GM21381 (cell line): ENCODE measurements around the gene PCLO.
"Not testable (repeated sequence)": the region's sequence is repeated elsewhere in the genome, so short reads cannot be mapped to it uniquely, and the experiment has no call there.

Experiments used
- ATAC-seq: cut with Tn5 transposase; IDR thresholded peaks from one replicate; pipeline ENCODE4 v1.9.1; 2021; ENCODE audit warnings: mild to moderate bottlenecking, moderate library complexity; ENCODE audit not compliant: unreplicated experiment

Gene PCLO

GRCh38 chr7:82742163-82742562, 420.5 kb downstream of the PCLO start:
- no peak for ATAC-seq

DNA sequence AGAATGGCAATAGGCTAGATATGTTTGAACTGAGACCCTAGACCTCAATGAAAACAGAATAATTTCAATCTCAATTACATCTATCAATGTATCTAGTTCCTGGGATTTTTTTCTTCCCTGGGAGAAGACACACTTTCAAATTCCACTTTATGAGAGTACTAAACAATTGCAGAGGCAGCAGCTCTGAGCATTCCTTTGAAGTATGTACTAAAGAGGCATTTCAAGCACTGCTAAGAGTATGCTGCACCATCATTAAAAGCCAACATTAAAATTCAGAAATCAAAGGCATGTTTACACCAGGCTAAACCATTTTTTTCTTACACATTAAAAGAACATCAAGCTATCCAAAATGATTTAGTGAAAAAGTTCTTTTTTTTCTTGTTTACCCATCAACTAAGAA, 421.2 kb downstream of the PCLO start:
- no peak for ATAC-seq

DNA sequence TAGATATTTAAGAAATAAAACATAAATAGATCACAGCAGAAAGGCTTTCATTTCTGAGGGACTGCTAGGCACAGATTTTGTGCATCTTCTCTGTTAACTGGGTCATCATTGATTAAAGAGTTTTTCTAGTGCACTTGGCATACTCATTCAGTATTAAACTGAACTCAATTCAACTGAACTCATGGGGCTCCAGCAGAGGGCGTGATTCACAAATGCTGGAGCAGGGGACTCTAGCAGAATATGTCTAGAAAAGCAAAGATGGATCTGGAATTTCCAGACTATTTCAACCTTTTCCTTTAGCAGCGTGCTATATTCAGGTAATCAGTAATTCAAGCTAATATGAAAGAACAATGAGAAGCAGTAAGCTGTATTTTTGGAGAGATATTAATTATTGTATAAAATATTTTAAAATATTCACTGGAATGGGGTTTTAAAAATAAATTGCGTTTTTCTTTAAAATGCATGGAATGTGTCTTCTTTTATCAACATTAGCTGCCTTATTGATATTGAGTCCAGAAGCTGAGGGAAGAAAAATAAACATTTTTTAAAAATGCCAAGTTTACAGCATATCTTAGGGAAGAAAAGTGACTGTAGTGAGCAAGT, 422.3 kb downstream of the PCLO start:
- no peak for ATAC-seq

DNA sequence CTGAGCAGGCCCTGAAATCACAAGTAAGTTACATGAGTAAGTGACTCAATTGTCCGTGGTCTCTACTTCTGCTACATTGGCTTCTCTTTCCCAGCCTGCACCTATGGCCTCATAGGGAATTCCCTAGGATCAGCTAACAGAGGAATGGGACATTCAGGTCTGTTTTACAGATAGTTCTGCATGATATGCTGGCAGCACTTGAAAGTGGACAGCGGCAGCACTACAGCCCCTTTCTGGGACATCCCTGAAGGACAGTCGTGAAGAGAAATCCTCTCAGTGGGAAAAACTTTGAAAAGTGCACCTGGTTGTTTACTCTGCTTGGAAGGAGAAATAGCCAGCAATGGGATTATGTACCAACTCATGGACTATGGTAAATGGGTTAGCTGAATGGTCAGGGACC, 426.1 kb downstream of the PCLO start:
- no peak for ATAC-seq

DNA sequence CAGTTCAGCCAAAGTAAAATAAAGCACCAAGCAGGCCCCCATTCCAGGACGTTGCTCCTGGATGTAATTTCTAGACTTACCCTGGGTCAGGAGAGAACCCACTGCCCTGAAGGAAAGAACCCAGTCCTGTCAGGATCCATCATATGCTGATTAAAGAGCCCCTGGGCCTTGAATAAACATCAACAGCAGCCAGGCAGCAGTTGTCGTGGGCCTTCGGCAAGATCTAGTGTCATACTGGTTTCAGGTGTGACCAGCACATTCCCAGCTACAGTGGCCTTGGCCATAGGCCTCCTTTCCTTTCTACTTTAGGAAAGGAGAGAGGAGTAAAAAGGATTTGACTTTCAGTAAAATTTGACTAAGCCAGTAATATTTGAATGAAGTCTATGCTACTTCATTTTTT, 430.0 kb downstream of the PCLO start:
- ATAC-seq, result no peak

- no peak for ATAC-seq
Observed at GRCh38 chr7:82729172-82730030, 433.3 kb downstream of the PCLO start.

- no peak for ATAC-seq
Observed at GRCh38 chr7:82726038-82726800, 436.5 kb downstream of the PCLO start.

- ATAC-seq, result no peak
Observed at GRCh38 chr7:82723411-82723810, 439.3 kb downstream of the PCLO start.

DNA sequence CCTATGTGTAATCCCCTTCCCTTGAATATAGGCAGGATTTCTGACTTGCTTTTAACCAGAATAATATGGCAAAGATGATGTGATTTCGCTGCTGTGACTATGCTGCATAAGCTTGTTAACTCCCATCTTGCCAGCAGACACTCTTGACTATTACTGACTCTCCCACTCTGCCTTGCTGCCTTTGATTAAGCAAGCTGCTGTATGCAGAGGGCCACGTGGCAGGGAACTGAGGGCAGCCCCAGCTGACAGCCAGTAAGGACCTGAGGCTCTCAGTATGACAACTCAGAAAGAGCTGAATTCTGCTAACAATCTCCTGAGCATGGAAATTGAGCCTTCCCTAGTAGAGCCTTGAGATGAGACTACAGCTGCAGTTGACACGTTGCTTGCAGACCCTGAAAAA, 439.7 kb downstream of the PCLO start:
- ATAC-seq, result no peak

- no peak for ATAC-seq
Observed at GRCh38 chr7:82715344-82715743, 447.3 kb downstream of the PCLO start.

DNA sequence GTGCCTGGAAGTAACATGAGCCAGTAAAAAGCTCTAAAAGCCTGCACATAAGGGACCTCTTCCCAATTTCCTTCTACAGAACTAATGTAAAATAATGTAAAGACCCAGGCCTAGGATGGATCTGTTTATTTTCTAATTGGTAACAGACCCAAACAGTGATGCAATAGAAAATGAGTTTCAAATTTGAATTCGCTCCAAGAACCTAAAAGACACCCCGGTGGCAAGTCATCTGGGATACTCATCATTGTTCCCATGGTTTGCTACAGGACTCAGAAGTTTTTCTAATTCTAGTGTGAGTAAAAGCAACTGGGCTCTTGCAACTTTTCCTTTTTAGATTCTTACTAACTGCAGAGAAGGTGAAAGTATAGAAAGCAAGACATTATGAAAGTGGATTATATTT, 447.8 kb downstream of the PCLO start:
- ATAC-seq, result no peak

DNA sequence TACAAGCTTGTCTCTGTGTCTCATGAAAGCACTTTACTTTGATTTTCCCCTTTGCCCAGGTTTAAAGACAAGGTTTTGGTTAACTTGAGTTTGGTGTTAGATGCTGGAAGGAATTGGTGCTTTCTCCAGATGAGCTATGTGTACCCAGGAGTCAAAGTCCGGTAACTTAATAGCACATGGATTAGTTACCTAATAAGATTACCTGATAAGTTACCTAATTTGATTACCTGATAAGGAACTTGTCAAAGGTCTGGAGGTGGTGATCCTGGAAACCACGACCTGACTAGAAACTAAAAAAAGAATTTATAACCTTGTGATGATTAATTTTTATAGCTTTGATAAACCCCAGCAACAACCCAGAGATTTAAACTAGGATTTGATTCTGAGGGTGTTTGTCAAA, 449.2 kb downstream of the PCLO start:
- ATAC-seq, result no peak

GRCh38 chr7:82706344-82706743, 456.3 kb downstream of the PCLO start:
- not testable (repeated sequence) for ATAC-seq

GRCh38 chr7:82705517-82706260, 457.0 kb downstream of the PCLO start:
- ATAC-seq, result no peak

- ATAC-seq, result no peak
Observed at GRCh38 chr7:82704121-82704520, 458.6 kb downstream of the PCLO start.
